WERI-Rb-1 (cell line): ENCODE data around the gene TCP11L1.

Source experiments
- DNase-seq: peaks from one replicate; pipeline ENCODE4 v3.0.0-alpha.2; 2020
- H3K27ac ChIP-seq: fragments of 250-450 bp; sonication (Bioruptor Pico); 2 replicates; pipeline ENCODE4 v1.5.1; 2020; ENCODE audit warnings: mild to moderate bottlenecking, moderate library complexity
- H3K27me3 ChIP-seq: fragments of 250-450 bp; sonication (Bioruptor Pico); 2 replicates; pipeline ENCODE4 v1.5.1; 2021; ENCODE audit warnings: mild to moderate bottlenecking, low read depth, moderate library complexity; ENCODE audit not compliant: insufficient read depth, severe bottlenecking
- H3K36me3 ChIP-seq: fragments of 250-450 bp; sonication (Bioruptor Pico); 2 replicates; pipeline ENCODE4 v1.5.1; 2020; ENCODE audit warnings: mild to moderate bottlenecking, moderate library complexity
- H3K4me3 ChIP-seq: 2 replicates; pipeline ENCODE4 v1.5.1; 2011; ENCODE audit warnings: low read depth, mild to moderate bottlenecking, control low read depth, low read length
- H3K9me3 ChIP-seq: fragments of 250-450 bp; sonication (Bioruptor Pico); 2 replicates; pipeline ENCODE4 v1.5.1; 2021; ENCODE audit warnings: mild to moderate bottlenecking, moderate library complexity; ENCODE audit not compliant: severe bottlenecking
- TF ChIP-seq, protein P1 (sequence below): IDR thresholded peaks from 2 replicates; pipeline ENCODE4 v1.5.1; 2011; ENCODE audit warnings: low read depth, mild to moderate bottlenecking, control low read depth, inconsistent platforms, low read length

The TCP11L1 gene

DNA sequence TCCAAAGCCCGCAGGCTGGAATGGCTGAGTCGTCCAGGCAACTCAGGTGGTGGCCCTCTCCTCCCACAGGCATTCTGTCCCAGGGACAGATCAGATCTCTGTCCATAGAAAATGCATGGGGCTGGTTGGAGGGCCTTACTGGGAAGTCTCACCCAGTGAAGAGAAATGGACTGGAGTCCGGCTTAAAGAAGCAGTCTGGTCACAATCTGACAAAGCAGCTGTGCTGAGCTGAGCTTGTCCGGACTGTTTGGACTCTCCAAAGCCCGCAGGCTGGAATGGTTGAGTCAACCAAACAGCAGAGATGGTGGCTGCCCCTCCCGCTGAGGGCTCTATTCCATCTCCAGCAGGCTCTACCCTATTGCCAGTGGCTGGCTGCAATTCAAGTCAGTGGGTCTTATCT is 38.1 kb upstream of the TCP11L1 start:
- Histone ChIP-seq H3K27ac (no peak overlapping the region), H3K4me3 (no peak overlapping the region), H3K27me3 (no peaks in the 10 kb centered on the region), H3K36me3 (no peaks in the 10 kb centered on the region), H3K9me3 (no peaks in the 10 kb centered on the region)
- TF ChIP-seq, protein P1, sequence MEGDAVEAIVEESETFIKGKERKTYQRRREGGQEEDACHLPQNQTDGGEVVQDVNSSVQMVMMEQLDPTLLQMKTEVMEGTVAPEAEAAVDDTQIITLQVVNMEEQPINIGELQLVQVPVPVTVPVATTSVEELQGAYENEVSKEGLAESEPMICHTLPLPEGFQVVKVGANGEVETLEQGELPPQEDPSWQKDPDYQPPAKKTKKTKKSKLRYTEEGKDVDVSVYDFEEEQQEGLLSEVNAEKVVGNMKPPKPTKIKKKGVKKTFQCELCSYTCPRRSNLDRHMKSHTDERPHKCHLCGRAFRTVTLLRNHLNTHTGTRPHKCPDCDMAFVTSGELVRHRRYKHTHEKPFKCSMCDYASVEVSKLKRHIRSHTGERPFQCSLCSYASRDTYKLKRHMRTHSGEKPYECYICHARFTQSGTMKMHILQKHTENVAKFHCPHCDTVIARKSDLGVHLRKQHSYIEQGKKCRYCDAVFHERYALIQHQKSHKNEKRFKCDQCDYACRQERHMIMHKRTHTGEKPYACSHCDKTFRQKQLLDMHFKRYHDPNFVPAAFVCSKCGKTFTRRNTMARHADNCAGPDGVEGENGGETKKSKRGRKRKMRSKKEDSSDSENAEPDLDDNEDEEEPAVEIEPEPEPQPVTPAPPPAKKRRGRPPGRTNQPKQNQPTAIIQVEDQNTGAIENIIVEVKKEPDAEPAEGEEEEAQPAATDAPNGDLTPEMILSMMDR: no peak
- no peak for DNase-seq

DNA sequence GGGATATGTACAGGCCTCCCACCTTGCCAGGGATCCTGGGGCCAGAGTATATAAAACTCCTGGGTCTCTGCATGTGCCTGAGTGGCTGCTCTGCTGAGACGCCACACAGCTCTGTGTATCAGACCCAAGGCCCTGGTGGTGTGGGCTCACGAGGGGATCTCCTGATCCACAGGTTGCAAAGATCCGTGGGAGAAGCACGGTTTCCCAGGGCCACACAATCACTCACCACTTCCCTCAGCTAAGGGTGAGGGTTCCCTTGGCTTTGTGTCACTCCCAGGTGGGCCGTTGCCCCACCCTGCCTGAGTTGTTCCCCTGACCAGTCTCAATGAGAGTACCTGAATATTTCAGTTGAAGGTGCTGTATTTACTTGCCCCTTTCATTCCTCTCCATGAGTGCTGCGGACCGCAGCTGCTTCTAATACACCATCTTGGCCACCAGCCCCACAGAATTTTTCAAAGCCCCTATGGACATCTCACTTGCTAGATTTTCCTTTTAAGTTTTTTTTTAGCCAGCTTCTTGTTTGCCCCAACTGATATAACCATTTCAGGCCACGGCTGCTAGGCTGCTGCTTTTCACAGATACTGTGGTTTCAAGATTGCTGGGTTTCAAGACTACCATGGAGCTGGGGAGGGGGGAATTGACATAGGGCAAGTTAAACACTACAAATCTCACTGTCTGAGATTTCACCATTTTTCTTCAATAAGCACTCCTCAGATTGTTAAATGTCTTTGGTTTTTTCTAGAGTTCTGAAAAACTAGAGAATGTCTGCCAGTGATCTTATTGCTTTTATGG is 37.4 kb upstream of the TCP11L1 start:
- DNase-seq: no peak
- Histone ChIP-seq H3K36me3 (no peaks in the 10 kb centered on the region), H3K27ac (no peak overlapping the region), H3K4me3 (no peak overlapping the region), H3K27me3 (no peaks in the 10 kb centered on the region), H3K9me3 (no peaks in the 10 kb centered on the region)
- TF ChIP-seq, protein P1: no peak

DNA sequence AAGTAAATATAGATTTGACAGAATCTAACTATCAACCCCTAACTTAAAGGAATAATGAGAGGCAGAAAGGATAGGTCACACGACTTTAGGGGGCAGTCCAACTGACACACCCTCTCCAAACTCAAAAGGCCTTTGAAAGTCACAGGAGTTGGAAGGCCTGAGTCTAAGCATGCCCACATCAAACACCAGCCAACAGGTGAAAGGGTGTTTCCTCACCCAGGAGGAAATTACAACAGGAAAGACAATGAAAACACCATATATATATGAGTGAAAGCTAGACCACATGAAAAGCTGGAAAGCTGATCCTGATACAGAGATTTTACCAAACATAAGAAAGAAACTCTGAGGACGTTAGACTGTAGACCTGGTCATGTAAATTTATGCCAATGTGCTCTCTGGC is 34.2 kb upstream of the TCP11L1 start:
- Histone ChIP-seq H3K36me3 (no peaks in the 10 kb centered on the region), H3K4me3 (no peak overlapping the region), H3K27me3 (no peaks in the 10 kb centered on the region), H3K27ac (no peak overlapping the region), H3K9me3 (no peaks in the 10 kb centered on the region)
- no peak for DNase-seq
- TF ChIP-seq, protein P1: no peak

DNA sequence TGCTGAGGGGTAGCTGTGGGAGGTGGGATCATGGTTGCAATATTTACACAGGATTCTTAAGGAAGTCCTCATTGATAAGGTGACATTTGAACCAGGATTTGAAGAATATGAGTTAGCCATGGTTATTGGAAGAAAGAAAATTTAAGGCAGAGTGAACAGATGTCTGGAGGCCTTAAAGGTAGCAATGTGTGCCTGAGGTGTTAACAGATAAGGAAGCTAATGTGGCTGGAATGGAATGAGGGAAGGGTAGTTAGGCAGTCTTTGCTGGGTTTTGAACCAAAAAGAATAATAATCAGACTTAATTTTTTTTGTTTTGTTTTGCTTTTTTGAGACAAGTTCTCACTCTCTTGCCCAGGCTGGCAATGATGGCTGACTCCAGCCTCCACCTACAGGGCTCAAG is 33.4 kb upstream of the TCP11L1 start:
- H3K4me3 ChIP-seq: no peak overlapping the region
- TF ChIP-seq, protein P1: no peak
- no peaks in the 10 kb centered on the region for H3K36me3 ChIP-seq
- no peak overlapping the region for H3K27ac ChIP-seq
- no peak for DNase-seq
- no peaks in the 10 kb centered on the region for H3K9me3 ChIP-seq
- H3K27me3 ChIP-seq: no peaks in the 10 kb centered on the region

DNA sequence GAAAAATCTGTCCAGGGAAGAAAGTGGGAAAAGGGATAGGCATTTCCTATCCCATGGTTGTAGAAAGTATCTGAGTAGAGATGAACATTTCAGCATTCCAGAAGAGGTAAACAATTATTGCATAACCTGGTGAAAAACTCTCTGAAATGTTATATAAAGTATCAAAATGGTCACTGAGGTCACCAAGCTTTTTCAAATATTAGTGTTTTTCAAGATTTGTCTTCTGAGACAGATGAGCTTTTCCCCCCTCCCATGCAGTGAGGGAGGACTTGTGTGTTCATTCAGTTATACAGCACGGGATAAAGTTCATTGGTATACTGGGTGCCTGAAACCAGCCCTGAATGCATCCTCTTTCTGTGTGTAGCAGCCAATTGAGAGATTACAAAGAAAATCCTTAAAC is 25.6 kb upstream of the TCP11L1 start:
- Histone ChIP-seq H3K4me3 (no peak overlapping the region), H3K9me3 (peaks cover 3% of the 10 kb centered on the region), H3K27ac (no peak overlapping the region), H3K27me3 (no peaks in the 10 kb centered on the region), H3K36me3 (no peaks in the 10 kb centered on the region)
- DNase-seq: no peak
- TF ChIP-seq, protein P1: no peak
